ENCODE results near the gene SEL1L3. TPM values are rescaled to one million over a fixed set of nuclear protein-coding genes. Genes with fewer than 3 reads are reported as not detected.

Gene SEL1L3
- total RNA-seq, 1 experiment from 2014 or later = 74.7 TPM

- no peak for DNase-seq (ENCODE audit: low read depth, low spot score)
- in situ Hi-C loops (cut with HindIII; ENCODE audit: low pct_unique_long_range_greater_than_20kb, low sequenced_read_pairs) = no loop called here
Observed at GRCh38 chr4:25810461-25811373, 52.1 kb downstream of the SEL1L3 start.

GRCh38 chr4:25809996-25810395, 52.8 kb downstream of the SEL1L3 start:
- DNase-seq (ENCODE audit: low read depth, low spot score) = no peak
- in situ Hi-C loops (cut with HindIII; ENCODE audit: low pct_unique_long_range_greater_than_20kb, low sequenced_read_pairs) = no loop called here

DNA sequence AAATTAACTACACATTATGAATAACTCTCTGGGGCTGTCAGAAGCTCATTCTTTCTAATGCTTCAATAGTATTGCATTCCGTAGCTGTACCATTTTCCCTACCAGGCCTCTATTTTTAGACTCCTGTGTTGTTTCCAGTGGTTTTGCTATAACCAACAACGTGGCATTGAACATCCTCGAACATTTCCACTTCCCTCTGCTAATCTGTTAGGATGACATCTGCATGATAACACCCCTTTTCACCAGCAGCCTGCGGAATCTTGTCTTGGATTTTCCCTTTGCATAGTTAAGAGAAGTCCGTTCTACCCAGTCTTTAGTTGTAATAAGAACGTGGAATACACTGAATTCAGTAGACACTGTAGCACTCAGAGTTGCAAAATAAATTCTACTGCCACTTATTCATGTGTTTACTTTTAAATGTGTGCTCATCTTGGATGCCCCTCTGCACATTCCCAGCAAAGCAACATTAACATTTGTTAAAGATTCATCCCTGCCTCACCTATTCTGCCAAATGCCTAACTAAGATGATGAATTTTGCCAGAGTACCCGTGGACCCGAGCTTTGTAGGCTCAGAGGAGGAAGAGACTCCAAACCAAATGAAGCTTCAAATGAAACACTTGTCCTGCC, 55.6 kb downstream of the SEL1L3 start:
- no peak for DNase-seq (ENCODE audit: low read depth, low spot score)
- in situ Hi-C loops (cut with HindIII; ENCODE audit: low pct_unique_long_range_greater_than_20kb, low sequenced_read_pairs) = no loop called here

DNA sequence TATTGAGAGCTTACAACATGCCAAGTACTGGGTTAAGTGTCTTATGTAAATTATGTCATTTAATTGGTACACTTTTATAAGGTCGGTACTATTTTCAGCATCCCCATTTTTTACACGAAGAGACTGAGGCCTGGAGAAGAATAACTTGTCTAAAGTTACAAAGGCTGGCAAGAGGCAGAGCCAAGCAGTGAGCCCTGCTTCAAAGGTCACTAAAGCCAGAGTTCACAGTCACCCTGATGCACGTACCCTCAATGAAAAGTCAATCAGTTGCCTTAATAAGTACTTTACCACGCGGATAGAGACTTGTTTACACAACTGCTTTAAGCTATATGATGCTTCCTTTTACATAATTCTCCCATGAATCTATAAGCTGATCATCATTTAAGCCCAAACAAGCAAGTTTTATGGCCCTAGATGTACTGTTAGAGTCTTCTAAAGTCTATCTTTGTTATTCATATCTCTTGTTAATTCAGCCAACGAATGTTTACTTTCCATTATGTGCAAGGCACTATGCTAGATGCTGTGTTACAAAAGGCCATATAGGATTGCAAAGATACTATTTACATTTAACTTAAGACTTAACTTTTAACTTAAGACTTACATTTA, 57.4 kb downstream of the SEL1L3 start:
- DNase-seq (ENCODE audit: low read depth, low spot score) = no peak
- in situ Hi-C loops (cut with HindIII; ENCODE audit: low pct_unique_long_range_greater_than_20kb, low sequenced_read_pairs) = no loop called here

DNA sequence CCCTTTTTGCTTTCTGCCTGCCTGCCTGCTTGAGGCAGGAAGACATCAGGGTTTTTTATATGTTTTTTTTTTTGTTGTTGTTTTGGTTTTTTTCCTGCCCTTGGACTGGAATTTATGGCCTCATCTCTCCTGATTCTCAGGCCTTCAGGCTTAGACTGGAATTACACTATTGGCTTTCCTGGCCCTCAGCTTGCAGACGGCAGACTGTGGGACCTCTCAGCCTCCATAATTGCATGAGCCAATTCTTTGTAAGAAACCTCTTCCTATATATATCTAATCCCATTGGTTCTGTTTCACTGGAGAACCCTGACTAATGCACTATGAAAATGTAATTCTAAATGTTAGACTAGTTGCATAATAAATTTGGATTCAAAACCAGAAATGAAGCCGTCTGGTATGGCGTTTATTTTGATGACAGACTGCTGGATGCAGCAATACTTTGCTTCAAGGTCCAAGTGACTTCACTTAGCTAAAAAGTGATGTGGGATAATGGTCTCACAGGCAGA, 59.0 kb downstream of the SEL1L3 start:
- in situ Hi-C loops (cut with HindIII; ENCODE audit: low pct_unique_long_range_greater_than_20kb, low sequenced_read_pairs) = no loop called here
- no peak for DNase-seq (ENCODE audit: low read depth, low spot score)

DNA sequence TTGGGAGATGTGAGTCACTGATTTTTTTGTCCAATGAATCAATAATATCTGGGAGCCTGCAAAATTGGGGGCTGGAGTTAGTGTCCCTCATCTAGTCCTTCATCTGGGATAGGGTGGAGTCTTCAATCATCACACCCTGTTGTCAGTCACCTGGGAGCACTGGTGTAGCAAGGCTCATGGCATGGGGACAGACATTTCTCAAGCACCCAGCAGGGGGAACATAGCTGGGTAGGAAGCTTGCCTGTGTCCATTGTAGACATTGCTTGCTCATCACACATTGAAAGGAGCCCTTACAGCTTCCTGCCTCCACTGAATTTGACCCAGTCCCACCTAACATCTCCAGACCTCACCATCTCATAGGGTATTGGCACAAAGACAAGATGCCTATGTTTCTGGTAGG, 61.2 kb downstream of the SEL1L3 start:
- DNase-seq (ENCODE audit: low read depth, low spot score) = no peak
- in situ Hi-C loops (cut with HindIII; ENCODE audit: low pct_unique_long_range_greater_than_20kb, low sequenced_read_pairs) = no loop called here

- in situ Hi-C loops (cut with HindIII; ENCODE audit: low pct_unique_long_range_greater_than_20kb, low sequenced_read_pairs) = no loop called here
- DNase-seq (ENCODE audit: low read depth, low spot score) = peak; percentile 16
Observed at GRCh38 chr4:25800245-25800644, 62.5 kb downstream of the SEL1L3 start.

- in situ Hi-C loops (cut with HindIII; ENCODE audit: low pct_unique_long_range_greater_than_20kb, low sequenced_read_pairs) = loop anchor here (25.0 kb wide), 1 partner anchor 362 kb away; no protein-coding TSS in a partner anchor
- DNase-seq (ENCODE audit: low read depth, low spot score) = no peak
Observed at GRCh38 chr4:25799522-25799921, 63.3 kb downstream of the SEL1L3 start.

GRCh38 chr4:25797136-25797535, 65.7 kb downstream of the SEL1L3 start:
- in situ Hi-C loops (cut with HindIII; ENCODE audit: low pct_unique_long_range_greater_than_20kb, low sequenced_read_pairs) = loop anchor here (25.0 kb wide), 1 partner anchor 360 kb away; no protein-coding TSS in a partner anchor
- DNase-seq (ENCODE audit: low read depth, low spot score) = no peak

DNA sequence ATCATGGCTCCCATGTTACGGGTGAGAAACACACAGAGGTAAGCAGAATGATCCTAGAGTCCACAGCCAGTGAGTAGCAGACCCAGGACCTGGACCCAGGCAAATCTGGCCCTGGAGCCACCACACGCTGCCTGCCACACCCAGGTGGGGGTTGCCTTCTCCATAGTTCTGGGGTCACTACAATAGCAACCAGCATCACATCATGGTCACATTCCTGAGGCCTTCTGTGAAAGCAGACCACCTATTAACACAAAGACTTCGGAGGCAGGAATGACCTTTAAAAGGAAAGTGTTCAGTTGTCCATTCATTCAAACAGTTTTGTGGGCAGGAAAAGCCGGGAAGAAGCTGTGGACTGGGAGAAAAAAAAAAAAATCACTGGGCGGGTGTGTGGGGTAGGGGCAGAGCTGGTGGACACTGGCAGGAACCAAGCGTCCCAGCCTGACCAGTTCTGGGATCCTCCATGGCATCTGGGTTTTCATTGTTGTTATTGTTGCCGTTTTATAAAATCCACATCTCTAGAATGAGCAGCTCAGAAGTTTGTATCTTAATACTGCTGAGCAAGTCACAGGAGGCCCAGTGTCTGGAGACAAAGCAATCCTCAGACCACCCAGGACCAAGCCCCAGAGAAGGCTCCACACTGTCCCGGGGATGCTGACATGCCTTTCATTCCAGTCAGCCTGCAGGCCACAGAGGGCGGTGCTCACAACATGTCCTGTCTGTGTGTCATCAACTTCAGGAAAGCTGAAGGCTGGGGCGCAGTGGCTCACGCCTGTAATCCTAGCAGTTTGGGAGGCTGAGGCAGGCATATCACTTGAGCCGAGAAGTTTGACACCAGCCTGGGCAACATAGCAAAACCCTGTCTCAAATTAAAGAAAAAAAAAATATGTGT, 67.0 kb downstream of the SEL1L3 start:
- DNase-seq (ENCODE audit: low read depth, low spot score) = no peak
- in situ Hi-C loops (cut with HindIII; ENCODE audit: low pct_unique_long_range_greater_than_20kb, low sequenced_read_pairs) = loop anchor here (25.0 kb wide), 1 partner anchor 359 kb away; no protein-coding TSS in a partner anchor

- in situ Hi-C loops (cut with HindIII; ENCODE audit: low pct_unique_long_range_greater_than_20kb, low sequenced_read_pairs) = loop anchor here (25.0 kb wide), 1 partner anchor 358 kb away; no protein-coding TSS in a partner anchor
- no peak for DNase-seq (ENCODE audit: low read depth, low spot score)
Observed at GRCh38 chr4:25795091-25795490, 67.7 kb downstream of the SEL1L3 start.

GRCh38 chr4:25792876-25793275, 69.9 kb downstream of the SEL1L3 start:
- in situ Hi-C loops (cut with HindIII; ENCODE audit: low pct_unique_long_range_greater_than_20kb, low sequenced_read_pairs) = loop anchor here (25.0 kb wide), 1 partner anchor 356 kb away; no protein-coding TSS in a partner anchor
- DNase-seq (ENCODE audit: low read depth, low spot score) = no peak

GRCh38 chr4:25792200-25792791, 70.5 kb downstream of the SEL1L3 start:
- DNase-seq (ENCODE audit: low read depth, low spot score) = peak; percentile 62
- in situ Hi-C loops (cut with HindIII; ENCODE audit: low pct_unique_long_range_greater_than_20kb, low sequenced_read_pairs) = loop anchor here (25.0 kb wide), 1 partner anchor 355 kb away; no protein-coding TSS in a partner anchor

GRCh38 chr4:25790024-25790423, 72.8 kb downstream of the SEL1L3 start:
- no peak for DNase-seq (ENCODE audit: low read depth, low spot score)
- in situ Hi-C loops (cut with HindIII; ENCODE audit: low pct_unique_long_range_greater_than_20kb, low sequenced_read_pairs) = loop anchor here (25.0 kb wide), 1 partner anchor 353 kb away; no protein-coding TSS in a partner anchor

DNA sequence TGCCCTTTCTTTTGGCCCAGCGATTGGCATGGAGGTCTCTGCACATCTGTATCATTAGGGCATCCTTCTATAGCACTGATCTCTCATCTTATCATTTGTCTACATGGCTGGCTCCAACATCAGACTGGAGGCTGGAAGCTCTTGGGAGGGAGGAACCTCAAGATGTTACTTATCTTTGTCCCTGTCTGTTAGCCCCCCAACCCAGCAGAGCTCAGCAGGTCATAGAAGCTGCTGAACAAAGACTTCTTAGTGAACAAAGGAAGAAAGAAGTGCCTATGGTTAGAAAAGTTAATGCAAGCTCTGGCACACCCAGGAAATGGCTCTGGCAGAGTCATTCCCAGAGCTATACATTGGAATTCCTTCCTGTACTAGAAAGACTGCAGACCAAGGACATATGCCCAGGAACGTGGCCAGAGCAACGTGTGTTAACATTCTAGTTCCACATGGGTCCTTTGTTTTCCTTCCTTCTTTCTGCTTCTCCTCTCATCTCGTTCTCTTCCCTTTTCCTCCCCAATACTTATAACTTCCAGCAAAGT, 74.0 kb downstream of the SEL1L3 start:
- no peak for DNase-seq (ENCODE audit: low read depth, low spot score)
- in situ Hi-C loops (cut with HindIII; ENCODE audit: low pct_unique_long_range_greater_than_20kb, low sequenced_read_pairs) = loop anchor here (25.0 kb wide), 1 partner anchor 351 kb away; no protein-coding TSS in a partner anchor

GRCh38 chr4:25786497-25787065, 76.2 kb downstream of the SEL1L3 start:
- in situ Hi-C loops (cut with HindIII; ENCODE audit: low pct_unique_long_range_greater_than_20kb, low sequenced_read_pairs) = loop anchor here (25.0 kb wide), 1 partner anchor 349 kb away; no protein-coding TSS in a partner anchor
- no peak for DNase-seq (ENCODE audit: low read depth, low spot score)
